PC-3 (cell line): ENCODE results near the gene C19orf47. TPM values are rescaled to one million over a fixed set of nuclear protein-coding genes. Genes with fewer than 3 reads are reported as not detected.

Experiments
- ATAC-seq: fragments of 200-7000 bp; cut with Tn5 transposase; 2 replicates; pipeline ENCODE4 v1.9.1; 2020; ENCODE audit warnings: mild to moderate bottlenecking, moderate library complexity
- BruUV-seq: library from RNA; stranded (reverse); fragments of 400-500 nt; replicated peaks from 2 replicates; lab custom pipeline; 2021; lab: Mats Ljungman, UMichigan
- CTCF ChIA-PET: fragments of 300-600 bp; sonication (Branson Sonifier 250); formaldehyde crosslinking; loops from one replicate; lab custom pipeline; 2022; ENCODE audit warnings: antibody characterized with exemption; lab: Charles Lee
- POLR2A ChIA-PET: fragments of 300-600 bp; sonication (Branson Sonifier 250); formaldehyde crosslinking; loops from one replicate; lab custom pipeline; 2022; ENCODE audit warnings: antibody characterized with exemption; ENCODE audit not compliant: unreplicated experiment; lab: Charles Lee
- DNase-seq: peaks from one replicate; pipeline ENCODE4 v3.0.0-alpha.2; 2015
- H2AFZ ChIP-seq: fragments of 300-600 bp; sonication (generic); 2 replicates; pipeline ENCODE4 v1.6.0; 2016; ENCODE audit warnings: antibody characterized with exemption, low read length
- H3F3A ChIP-seq: fragments of 300-600 bp; sonication (generic); one replicate; pipeline ENCODE4 v1.6.0; 2017; ENCODE audit warnings: antibody characterized with exemption, low read length, control low read depth, mild to moderate bottlenecking; ENCODE audit not compliant: unreplicated experiment
- H3K27ac ChIP-seq: fragments of 300-600 bp; sonication (generic); 2 replicates; pipeline ENCODE4 v1.5.1; 2016; ENCODE audit warnings: mild to moderate bottlenecking, low read length
- H3K27me3 ChIP-seq: fragments of 300-600 bp; sonication (generic); 2 replicates; pipeline ENCODE4 v1.6.1; 2016; ENCODE audit warnings: low read length, mixed read lengths
- H3K36me3 ChIP-seq: fragments of 300-600 bp; sonication (generic); 2 replicates; pipeline ENCODE4 v1.6.1; 2016; ENCODE audit warnings: low read depth, mixed run types, low read length, mixed read lengths
- H3K4me1 ChIP-seq: fragments of 300-600 bp; sonication (generic); 2 replicates; pipeline ENCODE4 v1.5.1; 2016; ENCODE audit warnings: low read length; ENCODE audit not compliant: insufficient read depth
- H3K4me2 ChIP-seq: fragments of 300-600 bp; sonication (generic); 2 replicates; pipeline ENCODE4 v1.6.0; 2016; ENCODE audit warnings: low read length
- H3K4me3 ChIP-seq: fragments of 300-600 bp; sonication (generic); 2 replicates; pipeline ENCODE4 v1.5.1; 2016; ENCODE audit warnings: mild to moderate bottlenecking, low read length, mixed read lengths
- H3K79me2 ChIP-seq: fragments of 300-600 bp; sonication (generic); 2 replicates; pipeline ENCODE4 v1.6.1; 2017; ENCODE audit warnings: low read length, mixed read lengths
- H3K9ac ChIP-seq: fragments of 300-600 bp; sonication (generic); 2 replicates; pipeline ENCODE4 v1.6.0; 2016; ENCODE audit warnings: mild to moderate bottlenecking, low read length
- H3K9me2 ChIP-seq: fragments of 300-600 bp; sonication (generic); replicated peaks from 2 replicates; pipeline ENCODE4 v1.6.1; 2016; ENCODE audit warnings: mixed run types, low read length, mixed read lengths
- H3K9me3 ChIP-seq: fragments of 300-600 bp; sonication (generic); 2 replicates; pipeline ENCODE4 v1.6.1; 2016; ENCODE audit warnings: low read length, mixed read lengths
- H4K20me1 ChIP-seq: fragments of 300-600 bp; sonication (generic); 2 replicates; pipeline ENCODE4 v1.6.1; 2016; ENCODE audit warnings: low read length, mixed read lengths
- EZH2 ChIP-seq: fragments of 300-600 bp; sonication (generic); IDR thresholded peaks from one replicate; pipeline ENCODE4 v1.6.1; 2017; ENCODE audit warnings: antibody characterized with exemption, mild to moderate bottlenecking, low read length; ENCODE audit not compliant: unreplicated experiment
- EZH2phosphoT487 ChIP-seq: fragments of 300-600 bp; sonication (generic); IDR thresholded peaks from 2 replicates; pipeline ENCODE4 v1.6.1; 2018; ENCODE audit warnings: mild to moderate bottlenecking, antibody characterized with exemption, low read length, borderline replicate concordance
- intact Hi-C: fragments of 100-400 bp; cut with micrococcal nuclease; formaldehyde crosslinking; loops from 2 replicates; pipeline ENCODE4 v1.9.0; 2023
- total RNA-seq: library from RNA; depleted of rRNA; stranded (reverse); fragments of >200 nt; gene quantifications from 2 replicates; pipeline ENCODE4 v1.2.3, GENCODE V29; 2014
- TF ChIP-seq, protein P1 (sequence below): fragments of 300-600 bp; sonication (generic); conservative IDR thresholded peaks from 2 replicates; pipeline ENCODE4 v1.5.1; 2017; ENCODE audit warnings: antibody characterized with exemption, low read depth, mild to moderate bottlenecking, low read length

Gene C19orf47
- total RNA-seq, 1 experiment from 2014 or later = 13.9 TPM

DNA sequence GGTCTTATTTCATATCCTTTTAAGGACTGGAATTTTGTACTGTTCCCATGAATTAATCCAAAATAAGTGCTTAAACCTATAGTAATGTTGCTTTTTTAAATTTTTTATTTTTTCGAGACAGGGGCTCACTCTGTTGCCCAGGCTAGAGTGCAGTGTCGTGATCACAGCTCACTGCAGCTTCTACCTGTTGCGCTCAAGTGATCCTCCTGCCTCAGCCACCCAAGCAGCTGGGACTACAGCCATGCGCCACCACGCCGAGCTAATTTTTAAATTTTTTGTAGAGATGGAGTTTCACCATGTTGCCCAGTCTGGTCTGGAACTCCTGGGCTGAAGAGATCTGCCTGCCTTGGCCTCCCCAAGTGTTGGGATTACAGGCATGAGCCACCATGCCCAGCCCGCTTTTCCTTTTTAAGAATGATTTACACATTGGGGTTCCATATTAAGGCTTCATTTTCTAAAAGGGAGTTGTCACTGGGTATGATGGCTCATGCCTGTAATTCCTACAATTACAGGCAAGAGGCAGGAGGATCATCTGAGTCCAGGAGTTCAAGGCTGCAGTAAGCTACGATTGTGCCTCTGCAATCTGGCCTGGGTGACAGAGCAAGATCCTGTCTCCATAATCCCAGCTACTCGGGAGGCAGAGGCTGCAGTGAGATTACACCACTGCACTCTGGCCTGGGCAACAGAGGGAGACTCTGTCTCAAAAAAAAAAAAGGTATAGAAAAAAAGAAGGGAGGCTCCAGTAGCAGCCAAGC, 34.8 kb downstream of the C19orf47 start:
- Histone ChIP-seq H3K4me2 (no peak overlapping the region), H3K9ac (no peak overlapping the region), H3K79me2 (no peaks in the 10 kb centered on the region), H3K9me3 (no peaks in the 10 kb centered on the region), H3K9me2 (no peaks in the 10 kb centered on the region), H3F3A (no peaks in the 10 kb centered on the region), H3K4me1 (peaks cover 6% of the 10 kb centered on the region; the same call in 1 of the 2 replicates), H3K27ac (no peak overlapping the region), H3K36me3 (no peaks in the 10 kb centered on the region), H4K20me1 (no peaks in the 10 kb centered on the region), H3K4me3 (no peak overlapping the region), H2AFZ (no peak overlapping the region), H3K27me3 (no peaks in the 10 kb centered on the region)
- DNase-seq (no peak), ATAC-seq (no peak)
- no peak for TF ChIP-seq EZH2
- TF ChIP-seq EZH2phosphoT487 = no peak
- TF ChIP-seq, protein P1, sequence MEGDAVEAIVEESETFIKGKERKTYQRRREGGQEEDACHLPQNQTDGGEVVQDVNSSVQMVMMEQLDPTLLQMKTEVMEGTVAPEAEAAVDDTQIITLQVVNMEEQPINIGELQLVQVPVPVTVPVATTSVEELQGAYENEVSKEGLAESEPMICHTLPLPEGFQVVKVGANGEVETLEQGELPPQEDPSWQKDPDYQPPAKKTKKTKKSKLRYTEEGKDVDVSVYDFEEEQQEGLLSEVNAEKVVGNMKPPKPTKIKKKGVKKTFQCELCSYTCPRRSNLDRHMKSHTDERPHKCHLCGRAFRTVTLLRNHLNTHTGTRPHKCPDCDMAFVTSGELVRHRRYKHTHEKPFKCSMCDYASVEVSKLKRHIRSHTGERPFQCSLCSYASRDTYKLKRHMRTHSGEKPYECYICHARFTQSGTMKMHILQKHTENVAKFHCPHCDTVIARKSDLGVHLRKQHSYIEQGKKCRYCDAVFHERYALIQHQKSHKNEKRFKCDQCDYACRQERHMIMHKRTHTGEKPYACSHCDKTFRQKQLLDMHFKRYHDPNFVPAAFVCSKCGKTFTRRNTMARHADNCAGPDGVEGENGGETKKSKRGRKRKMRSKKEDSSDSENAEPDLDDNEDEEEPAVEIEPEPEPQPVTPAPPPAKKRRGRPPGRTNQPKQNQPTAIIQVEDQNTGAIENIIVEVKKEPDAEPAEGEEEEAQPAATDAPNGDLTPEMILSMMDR = no peak
- ChIA-PET POLR2A (no interaction called here), CTCF (no interaction called here)
- intact Hi-C loops = no loop called here
- no TSS peak for BruUV-seq

DNA sequence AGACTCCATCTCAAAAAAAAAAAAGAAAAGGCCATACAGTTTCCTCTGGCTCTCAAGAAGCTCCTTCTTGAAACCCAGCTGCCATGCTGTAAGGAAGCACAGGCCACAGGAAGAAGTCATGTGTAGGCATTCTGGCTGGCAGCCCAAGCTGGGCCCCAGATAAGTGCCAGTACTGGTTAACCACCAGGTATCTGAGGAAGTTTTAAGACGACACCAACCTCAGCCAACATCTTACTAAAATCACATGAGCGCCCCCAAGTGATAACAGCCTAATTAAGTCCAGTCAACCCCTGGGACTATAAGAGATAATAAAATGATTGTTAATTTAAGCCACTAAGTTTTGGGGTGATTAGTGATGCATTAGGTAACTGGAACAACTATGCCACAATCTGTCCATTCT, 35.7 kb downstream of the C19orf47 start:
- no peak overlapping the region for H3K4me2 ChIP-seq
- TF ChIP-seq, protein P1 = no peak
- TF ChIP-seq EZH2 (no peak), EZH2phosphoT487 (no peak)
- H3K4me1 ChIP-seq = peaks cover 6% of the 10 kb centered on the region; the same call in 1 of the 2 replicates
- H3K9ac ChIP-seq = no peak overlapping the region
- no peak overlapping the region for H2AFZ ChIP-seq
- H3F3A ChIP-seq = no peaks in the 10 kb centered on the region
- ATAC-seq (no peak), DNase-seq (no peak)
- H3K79me2 ChIP-seq = no peaks in the 10 kb centered on the region
- no peaks in the 10 kb centered on the region for H3K27me3 ChIP-seq
- ChIA-PET POLR2A (no interaction called here), CTCF (no interaction called here)
- BruUV-seq = no TSS peak
- intact Hi-C loops = no loop called here
- no peaks in the 10 kb centered on the region for H3K9me3 ChIP-seq
- H3K4me3 ChIP-seq = no peak overlapping the region
- no peaks in the 10 kb centered on the region for H3K36me3 ChIP-seq
- no peaks in the 10 kb centered on the region for H4K20me1 ChIP-seq
- H3K9me2 ChIP-seq = no peaks in the 10 kb centered on the region
- H3K27ac ChIP-seq = no peak overlapping the region

DNA sequence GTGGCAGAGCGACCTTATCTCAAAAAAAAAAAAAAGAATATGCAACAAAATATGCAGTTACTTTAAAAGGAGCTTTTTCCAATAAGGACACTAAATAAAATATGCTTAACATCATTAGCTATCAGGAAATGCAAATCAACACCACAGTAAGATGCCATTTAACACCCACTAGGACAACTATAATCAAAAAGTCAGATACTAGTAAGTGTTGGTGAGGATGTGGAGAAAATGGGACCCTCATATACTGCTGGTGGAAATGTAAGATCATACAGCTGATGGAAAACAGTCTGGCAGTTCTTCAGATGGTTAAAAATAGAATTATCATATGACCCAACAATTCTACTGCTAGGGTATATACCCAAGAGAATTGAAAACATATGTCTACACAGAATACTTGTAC, 38.5 kb downstream of the C19orf47 start:
- Histone ChIP-seq H3K79me2 (no peaks in the 10 kb centered on the region), H3K27ac (no peak overlapping the region), H3K9me2 (no peaks in the 10 kb centered on the region), H3K4me2 (no peak overlapping the region), H3K4me1 (peaks cover 3% of the 10 kb centered on the region; the same call in 1 of the 2 replicates), H3K36me3 (no peaks in the 10 kb centered on the region), H3K27me3 (no peaks in the 10 kb centered on the region), H3K9ac (no peak overlapping the region), H2AFZ (no peak overlapping the region), H3K9me3 (no peaks in the 10 kb centered on the region), H3K4me3 (no peak overlapping the region), H3F3A (no peaks in the 10 kb centered on the region), H4K20me1 (no peaks in the 10 kb centered on the region)
- intact Hi-C loops = no loop called here
- CTCF ChIA-PET = no interaction called here
- POLR2A ChIA-PET = no interaction called here
- DNase-seq (no peak), ATAC-seq (no peak)
- BruUV-seq = no TSS peak
- TF ChIP-seq, protein P1 = no peak
- TF ChIP-seq EZH2 = no peak
- no peak for TF ChIP-seq EZH2phosphoT487
